Epithelial cell of esophagus (primary cell): ENCODE results near the gene UACA.
"Not testable (repeated sequence)": the region's sequence is repeated elsewhere in the genome, so short reads cannot be mapped to it uniquely, and the experiment has no call there.

Experiments
- DNase-seq: peaks from one replicate; pipeline ENCODE4 v3.0.0; 2010; ENCODE audit warnings: low read depth
- H3K4me3 ChIP-seq: 2 replicates; pipeline ENCODE4 v1.5.1; 2011; ENCODE audit warnings: mild to moderate bottlenecking, low read length, control low read depth
- TF ChIP-seq, protein P1 (sequence below): IDR thresholded peaks from 2 replicates; pipeline ENCODE4 v1.5.1; 2011; ENCODE audit warnings: low read depth, mild to moderate bottlenecking, low read length, control low read depth, inconsistent platforms; ENCODE audit not compliant: insufficient read depth; ENCODE audit errors: missing control alignments

Gene UACA

DNA sequence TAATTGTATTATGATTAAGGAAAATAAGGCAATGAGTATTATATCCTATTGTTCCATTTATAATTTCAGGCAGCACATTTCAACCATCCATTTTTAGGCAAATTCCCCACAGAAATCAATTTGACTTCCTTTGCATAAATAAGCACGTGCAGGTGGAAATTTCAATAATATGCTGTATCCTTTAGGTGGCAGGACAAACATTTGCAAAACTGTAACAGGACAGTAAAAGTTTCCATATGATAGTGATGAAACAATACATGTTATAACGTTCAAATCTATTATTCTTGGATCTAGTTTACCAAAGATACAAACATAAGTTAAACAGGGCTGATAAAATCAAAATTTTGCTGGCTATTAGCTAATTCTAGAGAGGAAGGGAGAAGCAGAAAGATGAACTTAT is 8.5 kb downstream of the UACA start:
- DNase-seq = no peak
- no peak overlapping the region for H3K4me3 ChIP-seq
- TF ChIP-seq, protein P1, sequence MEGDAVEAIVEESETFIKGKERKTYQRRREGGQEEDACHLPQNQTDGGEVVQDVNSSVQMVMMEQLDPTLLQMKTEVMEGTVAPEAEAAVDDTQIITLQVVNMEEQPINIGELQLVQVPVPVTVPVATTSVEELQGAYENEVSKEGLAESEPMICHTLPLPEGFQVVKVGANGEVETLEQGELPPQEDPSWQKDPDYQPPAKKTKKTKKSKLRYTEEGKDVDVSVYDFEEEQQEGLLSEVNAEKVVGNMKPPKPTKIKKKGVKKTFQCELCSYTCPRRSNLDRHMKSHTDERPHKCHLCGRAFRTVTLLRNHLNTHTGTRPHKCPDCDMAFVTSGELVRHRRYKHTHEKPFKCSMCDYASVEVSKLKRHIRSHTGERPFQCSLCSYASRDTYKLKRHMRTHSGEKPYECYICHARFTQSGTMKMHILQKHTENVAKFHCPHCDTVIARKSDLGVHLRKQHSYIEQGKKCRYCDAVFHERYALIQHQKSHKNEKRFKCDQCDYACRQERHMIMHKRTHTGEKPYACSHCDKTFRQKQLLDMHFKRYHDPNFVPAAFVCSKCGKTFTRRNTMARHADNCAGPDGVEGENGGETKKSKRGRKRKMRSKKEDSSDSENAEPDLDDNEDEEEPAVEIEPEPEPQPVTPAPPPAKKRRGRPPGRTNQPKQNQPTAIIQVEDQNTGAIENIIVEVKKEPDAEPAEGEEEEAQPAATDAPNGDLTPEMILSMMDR = no peak

DNA sequence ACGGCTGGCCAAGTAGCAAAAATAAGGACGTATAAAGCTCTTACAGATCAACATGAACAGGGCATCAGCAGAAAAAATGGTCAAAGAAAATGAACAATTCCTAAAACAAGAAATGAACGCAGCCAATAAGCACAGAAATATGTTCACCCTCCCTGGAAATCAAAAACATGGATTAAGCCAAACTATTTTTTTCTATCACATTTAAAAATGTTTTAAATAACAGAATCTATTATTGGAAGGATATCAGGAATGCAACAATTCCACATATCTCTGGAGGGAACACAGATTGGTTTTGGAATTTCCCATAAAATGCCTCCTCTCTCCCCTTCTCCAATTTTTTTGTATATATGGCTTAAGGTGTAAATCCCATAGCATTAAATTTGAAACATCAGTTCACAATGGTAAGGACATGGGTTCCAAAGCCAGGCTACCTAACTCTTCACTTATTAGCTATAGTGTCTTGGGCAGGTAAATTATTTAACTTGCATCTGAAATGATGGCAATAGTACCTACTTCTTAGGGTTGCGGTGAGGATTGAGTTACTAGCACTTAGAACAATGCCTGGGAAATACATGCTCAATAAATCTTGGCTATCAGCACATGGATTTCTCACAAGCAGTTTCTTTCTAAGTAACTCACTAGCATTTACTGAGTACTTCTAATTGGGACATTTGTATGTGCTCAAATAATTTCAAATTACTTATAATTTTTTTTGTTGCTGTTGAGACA is 10.1 kb downstream of the UACA start:
- DNase-seq = no peak
- H3K4me3 ChIP-seq = no peak overlapping the region
- TF ChIP-seq, protein P1 = no peak

DNA sequence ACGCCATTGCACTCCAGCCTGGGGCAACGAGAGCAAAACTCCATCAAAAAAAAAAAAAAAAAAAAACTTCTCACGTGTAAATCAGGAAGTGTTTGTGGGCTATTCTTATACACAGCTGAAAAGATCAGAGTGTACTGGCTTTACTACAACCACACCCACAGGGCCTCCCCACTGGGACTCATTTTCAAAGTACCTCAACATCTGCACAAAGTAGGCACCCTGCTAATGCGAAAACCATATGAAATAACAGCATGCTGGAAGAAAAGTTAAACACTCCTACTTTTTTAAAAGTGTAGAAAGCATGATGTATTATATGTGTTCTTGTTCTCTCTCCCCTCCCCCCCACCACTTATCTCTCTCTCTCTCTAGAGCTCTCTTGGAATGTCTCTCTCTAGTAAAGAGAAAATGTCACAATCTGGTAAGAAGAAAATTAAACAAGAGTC is 11.1 kb downstream of the UACA start:
- TF ChIP-seq, protein P1 = no peak
- no peak overlapping the region for H3K4me3 ChIP-seq
- DNase-seq = no peak

DNA sequence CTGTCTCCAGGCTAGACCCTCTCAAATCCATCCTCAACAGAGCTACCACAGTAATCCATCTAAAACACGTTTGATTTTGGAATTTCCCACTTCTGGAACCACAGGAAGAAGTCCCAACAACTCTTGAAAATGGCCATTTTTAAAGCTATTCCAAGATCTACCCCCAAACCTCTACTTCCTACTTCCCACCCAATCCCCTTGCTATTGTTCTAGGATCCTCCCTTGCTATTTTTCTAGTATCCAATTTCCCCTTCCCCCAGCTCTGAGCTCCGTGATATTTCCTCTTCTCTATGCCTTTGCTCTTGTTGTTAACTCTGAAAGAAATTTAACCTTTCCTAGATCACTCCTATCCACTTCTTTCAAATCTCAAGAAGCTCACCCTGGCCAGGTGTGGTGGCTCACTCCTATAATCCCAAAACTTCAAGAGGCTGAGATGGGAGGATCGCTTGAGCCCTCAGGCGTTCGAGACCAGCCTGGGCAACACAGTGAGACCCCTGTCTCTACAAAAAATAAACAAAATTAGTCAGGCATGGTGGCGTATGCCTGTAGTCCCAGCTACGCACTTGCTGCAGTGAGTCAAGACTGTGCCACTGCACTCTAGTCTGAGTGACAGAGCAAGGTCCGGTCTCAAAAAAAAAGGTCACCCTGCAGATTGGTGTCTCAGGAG is 13.0 kb downstream of the UACA start:
- H3K4me3 ChIP-seq = no peak overlapping the region
- TF ChIP-seq, protein P1 = no peak
- DNase-seq = no peak

DNA sequence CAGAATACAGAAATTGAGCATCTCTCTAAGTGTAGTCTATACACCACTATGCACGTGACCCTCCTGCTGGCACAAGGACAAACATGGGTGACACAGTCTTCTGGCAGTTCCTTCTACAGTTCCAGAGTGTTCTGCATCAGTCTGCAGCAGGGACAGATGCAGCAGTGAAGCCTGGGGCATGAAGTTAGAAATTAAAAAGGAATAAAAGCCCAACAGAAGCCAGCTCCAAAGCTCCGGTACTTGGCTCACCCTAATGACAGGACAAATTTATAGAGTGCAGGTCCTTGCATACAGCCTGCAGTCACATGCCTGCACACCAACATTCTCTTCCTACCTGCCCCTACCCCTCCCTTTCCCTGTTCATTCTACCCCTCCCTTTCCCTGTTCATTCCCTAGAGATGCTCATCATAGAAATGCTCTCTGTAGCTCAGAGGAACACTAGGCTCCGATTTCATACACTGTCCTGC is 15.0 kb downstream of the UACA start:
- no peak for DNase-seq
- no peak overlapping the region for H3K4me3 ChIP-seq

DNA sequence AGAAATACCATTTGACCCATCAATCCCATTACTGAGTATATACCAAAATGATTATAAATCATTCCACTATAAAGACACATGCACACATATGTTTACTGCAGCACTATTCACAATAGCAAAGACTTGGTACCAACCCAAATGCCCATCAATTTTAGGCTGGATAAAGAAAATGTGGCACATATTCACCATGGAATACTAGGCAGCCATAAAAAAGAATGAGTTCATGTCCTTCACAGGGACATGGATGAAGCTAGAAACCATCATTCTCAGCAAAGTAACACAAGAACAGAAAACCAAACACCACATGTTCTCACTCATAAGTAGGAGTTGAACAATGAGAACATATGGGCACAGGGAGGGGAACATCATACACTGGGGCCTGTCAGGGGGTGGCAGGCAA is 16.8 kb downstream of the UACA start:
- not testable (repeated sequence) for DNase-seq, H3K4me3 ChIP-seq

More for the DNA sequence above, 15.0 kb downstream of the UACA start:
- TF ChIP-seq, protein P1 = no peak

DNA sequence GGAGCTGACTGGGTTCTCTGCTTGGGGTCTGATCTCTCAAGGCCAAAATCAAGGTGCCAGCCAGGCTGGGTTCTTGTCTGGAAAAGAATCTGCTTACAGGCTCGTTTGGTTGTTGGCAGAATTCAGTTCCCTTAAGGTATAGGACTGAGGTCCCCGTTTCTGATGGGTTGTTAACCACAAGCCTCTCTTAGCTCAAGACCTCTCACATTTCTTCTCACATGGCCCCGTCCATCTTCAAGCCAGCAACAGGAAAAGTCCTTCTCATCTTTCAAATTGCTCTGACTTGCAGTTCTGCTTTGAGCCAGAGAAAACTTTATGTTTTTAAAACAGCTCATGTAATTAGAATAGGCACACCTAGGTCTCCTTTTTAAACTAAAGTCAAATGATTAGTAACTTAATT is 20.4 kb downstream of the UACA start:
- no peak for DNase-seq
- H3K4me3 ChIP-seq = no peak overlapping the region
- TF ChIP-seq, protein P1 = no peak
